AG04449 (cell line): ENCODE measurements around the gene LEMD1.

Experiments
- CTCF ChIA-PET: fragments of 350-600 bp; formaldehyde crosslinking; extraction: SDS; loops from one replicate; lab custom pipeline; 2021; ENCODE audit warnings: antibody characterized with exemption; lab: Yijun Ruan, JAX
- POLR2A ChIA-PET: fragments of 400-600, 350-600 bp; formaldehyde crosslinking; extraction: SDS; loops from one replicate; lab custom pipeline; 2020; ENCODE audit warnings: antibody characterized with exemption, inconsistent platforms; lab: Yijun Ruan, JAX
- DNase-seq: peaks from one replicate; pipeline ENCODE4 v3.0.0-alpha.2; 2010; ENCODE audit warnings: low read depth, low spot score
- H3K4me3 ChIP-seq: 2 replicates; pipeline ENCODE4 v1.5.1; 2011; ENCODE audit warnings: low read depth, mild to moderate bottlenecking, control low read depth, low read length
- CTCF ChIP-seq: IDR thresholded peaks from one replicate; pipeline ENCODE4 v1.5.1; 2011; ENCODE audit warnings: mild to moderate bottlenecking, moderate library complexity, low read length, control low read depth, inconsistent platforms; ENCODE audit not compliant: insufficient read depth; ENCODE audit errors: missing control alignments

LEMD1 gene

GRCh38 chr1:205350124-205350523 lies 71.7 kb downstream of the LEMD1 start:
- DNase-seq = no peak
- no peak overlapping the region for H3K4me3 ChIP-seq
- ChIA-PET CTCF (interaction anchor here (0.7 to 6.6 kb wide), 15 partner anchors 11 to 179 kb away, joined by 3 to 55 read pairs (median 6); no protein-coding TSS in a partner anchor), POLR2A (interaction anchor here (1.0 kb wide), 1 partner anchor 10 kb away, joined by 3 read pairs; no protein-coding TSS in a partner anchor)
- no peak for TF ChIP-seq CTCF

- ChIA-PET CTCF (interaction anchor here (0.8 to 6.6 kb wide), 14 partner anchors 9 to 243 kb away, joined by 3 to 55 read pairs (median 5); partner anchors contain the start of gene NUAK2), POLR2A (no interaction called here)
- H3K4me3 ChIP-seq = no peak overlapping the region
- no peak for TF ChIP-seq CTCF
- no peak for DNase-seq
These were observed 73.0 kb downstream of the LEMD1 start for GRCh38 chr1:205348554-205349487.

GRCh38 chr1:205346956-205347574 lies 74.8 kb downstream of the LEMD1 start:
- DNase-seq = no peak
- POLR2A ChIA-PET = no interaction called here
- CTCF ChIA-PET = interaction anchor here (1.1 to 6.6 kb wide), 9 partner anchors 8 to 177 kb away, joined by 3 to 55 read pairs (median 17); no protein-coding TSS in a partner anchor
- TF ChIP-seq CTCF = no peak
- no peak overlapping the region for H3K4me3 ChIP-seq

GRCh38 chr1:205345761-205346160 lies 76.1 kb downstream of the LEMD1 start:
- TF ChIP-seq CTCF = no peak
- no peak for DNase-seq
- ChIA-PET CTCF (interaction anchor here (0.6 to 6.6 kb wide), 8 partner anchors 8 to 313 kb away, joined by 3 to 55 read pairs (median 3); no protein-coding TSS in a partner anchor), POLR2A (no interaction called here)
- no peak overlapping the region for H3K4me3 ChIP-seq

GRCh38 chr1:205344066-205344928 lies 77.6 kb downstream of the LEMD1 start:
- CTCF ChIA-PET = interaction anchor here (0.6 to 2.8 kb wide), 8 partner anchors 9 to 315 kb away, joined by 3 to 16 read pairs (median 4); no protein-coding TSS in a partner anchor
- DNase-seq = no peak
- H3K4me3 ChIP-seq = peak overlapping the region; percentile 18; the same call in 1 of the 2 replicates
- no peak for TF ChIP-seq CTCF
- POLR2A ChIA-PET = no interaction called here
